Measurements from ENCODE around the gene C2orf49.

C2orf49 gene

GRCh38 chr2:105383432-105384166 is 46.3 kb downstream of the C2orf49 start:
- DNase-seq (ENCODE audit: low read depth), result no peak

GRCh38 chr2:105384216-105384615 is 46.9 kb downstream of the C2orf49 start:
- DNase-seq (ENCODE audit: low read depth), result no peak

- DNase-seq (ENCODE audit: low read depth), result no peak
Observed at GRCh38 chr2:105384861-105385260, 47.5 kb downstream of the C2orf49 start.

GRCh38 chr2:105385731-105386540 is 48.6 kb downstream of the C2orf49 start:
- DNase-seq (ENCODE audit: low read depth), result no peak

- no peak for DNase-seq (ENCODE audit: low read depth)
Observed at GRCh38 chr2:105387225-105387624, 49.9 kb downstream of the C2orf49 start.

- no peak for DNase-seq (ENCODE audit: low read depth)
Observed at GRCh38 chr2:105388971-105389381, 51.6 kb downstream of the C2orf49 start.

- DNase-seq (ENCODE audit: low read depth), result no peak
Observed at GRCh38 chr2:105390454-105390853, 53.1 kb downstream of the C2orf49 start.

- DNase-seq (ENCODE audit: low read depth), result no peak
Observed at GRCh38 chr2:105391058-105391627, 53.8 kb downstream of the C2orf49 start.

GRCh38 chr2:105391763-105392662 is 54.7 kb downstream of the C2orf49 start:
- DNase-seq (ENCODE audit: low read depth), result no peak

GRCh38 chr2:105393373-105394055 is 56.2 kb downstream of the C2orf49 start:
- no peak for DNase-seq (ENCODE audit: low read depth)

GRCh38 chr2:105394951-105395611 is 57.7 kb downstream of the C2orf49 start:
- DNase-seq (ENCODE audit: low read depth), result no peak

GRCh38 chr2:105395691-105396090 is 58.4 kb downstream of the C2orf49 start:
- DNase-seq (ENCODE audit: low read depth), result no peak

- no peak for DNase-seq (ENCODE audit: low read depth)
Observed at GRCh38 chr2:105396254-105397024, 59.1 kb downstream of the C2orf49 start.

- no peak for DNase-seq (ENCODE audit: low read depth)
Observed at GRCh38 chr2:105397025-105397722, 59.8 kb downstream of the C2orf49 start.

- no peak for DNase-seq (ENCODE audit: low read depth)
Observed at GRCh38 chr2:105397953-105398335, 60.6 kb downstream of the C2orf49 start.

GRCh38 chr2:105398336-105399206 is 61.2 kb downstream of the C2orf49 start, which contains the start of gene FHL2:
TSS of gene FHL2 (minus strand) at chr2:105399051. CDS start at chr2:105386516, 12,535 bp downstream.
- DNase-seq (ENCODE audit: low read depth), result peak; percentile 45

All from stimulated activated CD8-positive, alpha-beta memory T cell treated with anti-CD3 and anti-CD28 coated beads, Interleukin-12 subunit alpha, Interleukin-12 subunit beta, amount 100 ng/mL, for 1 hour (primary cell).